ENCODE results near the gene CST4.
"Not testable (repeated sequence)": the region's sequence is repeated elsewhere in the genome, so short reads cannot be mapped to it uniquely, and the experiment has no call there.

Gene CST4, protein sequence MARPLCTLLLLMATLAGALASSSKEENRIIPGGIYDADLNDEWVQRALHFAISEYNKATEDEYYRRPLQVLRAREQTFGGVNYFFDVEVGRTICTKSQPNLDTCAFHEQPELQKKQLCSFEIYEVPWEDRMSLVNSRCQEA

DNA sequence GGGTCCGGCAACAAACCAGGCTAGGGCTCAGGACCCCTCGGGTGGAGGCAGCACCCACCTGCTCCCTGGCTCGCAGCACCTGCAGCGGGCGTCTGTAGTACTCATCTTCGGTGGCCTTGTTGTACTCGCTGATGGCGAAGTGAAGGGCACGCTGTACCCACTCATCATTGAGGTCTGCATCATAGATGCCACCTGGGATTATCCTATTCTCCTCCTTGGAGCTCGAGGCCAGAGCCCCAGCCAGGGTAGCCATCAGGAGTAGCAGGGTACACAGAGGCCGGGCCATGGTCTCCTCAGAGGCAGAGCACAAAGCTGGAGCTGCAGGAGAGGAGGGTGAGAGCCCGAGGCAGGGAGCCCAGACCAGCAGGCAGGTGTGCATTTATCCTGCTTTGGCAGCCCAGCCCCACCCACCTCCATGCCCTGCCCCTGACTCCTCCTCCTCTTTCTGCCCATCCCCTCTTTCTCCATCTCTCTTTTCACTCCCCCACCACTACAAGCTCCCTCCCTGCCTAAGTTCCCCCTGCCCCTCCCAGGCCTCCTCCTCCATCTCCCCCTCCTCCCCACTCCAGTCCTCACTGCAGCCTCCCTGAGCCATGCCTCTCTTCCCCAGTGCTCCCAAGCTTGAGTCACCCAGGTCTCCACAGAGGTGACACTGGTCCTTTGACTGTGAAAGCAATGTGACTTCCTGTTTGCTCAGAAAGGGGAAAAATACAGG, at the start of gene CST4:
Gene CST4, minus strand, starts transcription at position 355 of the 715 bp plus-strand sequence. Its CDS starts 69 bp downstream, at position 286.
- in situ Hi-C loops (cut with MboI; ENCODE audit: low sequenced_read_pairs) = not testable (repeated sequence)

DNA sequence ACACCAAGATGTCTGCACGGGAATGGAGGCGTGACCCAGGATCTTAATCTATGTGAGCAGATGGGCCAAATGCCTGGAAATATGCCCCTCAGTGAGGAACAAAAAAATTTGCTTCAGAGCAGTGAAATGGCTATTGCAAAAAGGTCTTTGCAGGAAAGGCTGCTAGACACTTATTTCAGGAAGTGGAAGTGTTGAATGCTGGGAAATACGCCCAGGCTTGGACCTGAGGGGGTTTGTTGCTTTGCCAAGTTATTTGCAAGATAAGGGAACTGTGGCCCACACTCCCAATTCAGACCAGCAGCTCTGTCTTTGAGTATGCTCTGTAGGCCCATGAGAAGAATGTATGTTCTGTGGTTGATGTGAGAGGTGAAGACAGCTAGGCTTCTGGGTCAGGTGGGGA, 46.6 kb upstream of the CST4 start:
- in situ Hi-C loops (cut with MboI; ENCODE audit: low sequenced_read_pairs) = not testable (repeated sequence)

DNA sequence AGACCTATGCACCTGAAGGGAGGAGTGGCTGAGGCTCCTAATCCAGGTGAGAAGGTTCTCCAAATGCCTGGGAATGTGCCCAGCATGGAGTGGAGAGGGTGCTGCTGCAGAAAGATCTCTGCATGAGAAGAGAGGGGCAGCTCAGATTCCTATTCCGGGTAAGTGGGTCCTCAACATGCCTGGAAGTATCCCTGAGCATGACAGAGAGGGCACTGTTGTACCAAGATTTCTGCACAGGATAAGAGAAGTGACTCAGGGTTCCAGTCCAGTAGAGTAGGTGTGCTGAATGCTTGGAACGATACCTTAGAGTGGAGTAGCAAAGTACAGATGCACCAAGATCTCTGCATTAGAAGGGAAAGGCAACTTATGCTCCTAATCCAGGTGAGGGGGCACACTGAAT, 46.1 kb upstream of the CST4 start:
- in situ Hi-C loops (cut with MboI; ENCODE audit: low sequenced_read_pairs) = not testable (repeated sequence)

DNA sequence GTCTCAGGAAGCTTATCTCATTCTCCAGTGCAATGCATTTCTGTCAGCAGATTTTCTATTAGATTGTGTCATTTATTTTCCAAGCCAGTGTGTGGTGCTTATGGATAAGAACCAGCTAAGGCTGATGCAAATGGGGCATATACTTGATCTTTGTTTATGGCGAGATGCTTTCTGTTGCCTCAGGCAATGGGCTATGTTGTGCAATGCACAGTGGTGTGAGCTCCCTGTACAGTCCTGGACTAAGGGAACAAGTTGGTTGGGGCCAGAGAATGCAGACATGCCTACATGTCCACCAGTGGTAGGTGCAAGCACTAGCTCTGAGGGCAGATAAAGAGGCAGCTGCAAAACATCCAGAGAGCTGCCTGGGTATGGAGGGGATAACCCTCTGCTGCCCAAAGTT, 45.6 kb upstream of the CST4 start:
- in situ Hi-C loops (cut with MboI; ENCODE audit: low sequenced_read_pairs) = not testable (repeated sequence)

DNA sequence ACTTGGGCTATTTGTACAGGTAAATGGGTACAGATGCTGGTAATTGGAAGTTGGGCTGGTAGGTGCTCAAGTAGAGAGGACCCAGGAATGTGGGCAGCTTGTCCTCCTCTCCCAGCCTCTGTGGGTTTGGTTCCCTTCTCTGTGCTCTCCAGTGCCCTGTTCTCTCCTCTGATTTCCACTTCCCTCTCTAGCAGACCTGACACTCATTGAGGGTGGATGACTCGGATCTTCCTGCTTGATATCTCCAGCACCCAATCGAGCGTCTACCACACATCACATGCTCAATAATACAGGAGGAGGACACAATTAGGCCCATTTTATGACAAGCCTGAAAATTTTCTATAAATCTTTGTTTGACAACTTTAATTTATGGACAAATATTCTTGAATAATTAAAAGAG, 38.2 kb upstream of the CST4 start:
- in situ Hi-C loops (cut with MboI; ENCODE audit: low sequenced_read_pairs) = no loop called here

DNA sequence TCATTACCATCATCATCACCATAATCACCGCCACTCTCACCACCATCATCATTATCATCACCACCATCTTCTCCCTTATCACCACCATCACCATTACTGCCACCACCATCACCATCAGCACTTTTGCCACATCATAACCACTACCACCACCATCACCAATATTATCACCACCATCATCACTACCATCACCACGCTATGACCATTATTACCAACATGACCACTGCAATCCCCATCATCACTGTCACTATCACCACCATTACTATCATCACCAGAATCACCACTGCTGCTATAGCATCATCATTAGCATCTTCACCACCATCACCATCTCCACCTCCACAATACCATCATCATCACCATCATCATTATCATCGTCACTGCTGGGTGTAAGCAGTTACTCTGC, 36.3 kb upstream of the CST4 start:
- in situ Hi-C loops (cut with MboI; ENCODE audit: low sequenced_read_pairs) = no loop called here

DNA sequence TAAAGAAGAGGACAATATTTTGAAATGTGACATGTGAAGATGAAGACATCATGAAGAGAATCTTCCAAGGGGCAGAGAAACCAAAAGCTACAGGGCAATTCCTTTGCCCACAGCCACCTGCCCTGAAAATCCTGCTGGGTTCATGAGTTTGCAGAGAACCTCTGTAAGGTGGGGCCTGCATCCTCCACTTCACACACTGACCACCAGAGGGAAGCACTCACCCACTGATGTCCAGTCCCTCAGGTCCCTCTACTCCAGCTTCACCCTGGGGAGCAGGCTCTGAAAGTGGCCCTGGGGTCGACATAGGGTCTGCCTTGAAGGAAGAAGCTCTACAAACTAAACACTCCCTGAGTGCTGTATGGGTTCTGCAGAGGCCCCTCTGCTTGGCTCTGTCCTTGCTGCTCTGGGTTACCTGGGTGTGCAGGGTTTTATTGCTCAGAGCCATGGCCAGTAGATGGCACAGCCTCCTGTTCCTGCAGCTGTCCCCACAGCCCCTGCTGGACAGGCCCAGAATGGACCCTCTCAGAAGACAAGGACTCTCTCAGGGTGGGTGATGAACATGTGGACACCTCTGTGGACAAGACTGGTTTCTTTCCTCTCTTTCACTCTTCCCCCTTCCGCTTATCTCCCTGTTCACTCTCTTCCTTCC, 34.9 kb upstream of the CST4 start:
- in situ Hi-C loops (cut with MboI; ENCODE audit: low sequenced_read_pairs) = loop anchor here (25.0 kb wide), 1 partner anchor 89 kb away; no protein-coding TSS in a partner anchor

DNA sequence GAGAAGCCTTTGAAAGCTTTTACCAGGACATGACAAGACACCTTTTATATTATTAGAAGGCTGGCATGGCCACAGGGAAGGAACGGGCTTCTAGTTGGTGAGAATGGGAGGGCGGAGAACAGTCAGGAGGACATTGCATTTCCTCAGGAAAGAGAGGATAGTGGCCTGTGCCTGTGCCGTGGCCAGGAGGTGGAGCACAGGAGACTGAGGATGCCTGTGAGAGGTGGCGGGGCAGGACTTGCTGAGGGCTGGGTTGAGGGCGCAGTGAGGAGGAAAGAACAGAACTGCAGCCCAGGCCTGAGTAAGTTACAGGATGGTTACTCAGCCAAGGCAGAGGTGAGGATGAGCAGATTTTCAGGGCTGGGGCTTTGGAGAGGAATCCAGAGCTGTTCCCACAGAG, 34.0 kb upstream of the CST4 start:
- in situ Hi-C loops (cut with MboI; ENCODE audit: low sequenced_read_pairs) = loop anchor here (25.0 kb wide), 1 partner anchor 89 kb away; no protein-coding TSS in a partner anchor

DNA sequence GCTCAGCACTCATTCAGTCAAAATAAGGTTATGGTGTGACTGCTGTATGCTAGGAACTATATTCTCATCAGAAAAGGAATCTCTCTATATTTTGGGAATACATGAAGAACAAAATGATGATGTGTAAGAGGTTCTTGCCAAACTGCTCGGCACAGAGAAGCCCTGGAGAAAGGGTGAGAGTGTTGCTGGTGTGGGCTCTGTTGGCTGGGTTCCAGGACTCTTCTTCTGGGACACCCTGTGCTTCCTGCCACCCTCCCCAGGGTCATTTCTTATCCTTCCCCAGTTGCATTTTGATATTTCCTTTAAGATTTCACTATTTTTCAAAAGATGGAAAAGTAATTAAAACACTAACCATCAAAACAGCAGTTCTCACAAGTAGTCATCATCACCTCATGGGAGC, 33.1 kb upstream of the CST4 start:
- in situ Hi-C loops (cut with MboI; ENCODE audit: low sequenced_read_pairs) = loop anchor here (25.0 kb wide), 1 partner anchor 90 kb away; no protein-coding TSS in a partner anchor

DNA sequence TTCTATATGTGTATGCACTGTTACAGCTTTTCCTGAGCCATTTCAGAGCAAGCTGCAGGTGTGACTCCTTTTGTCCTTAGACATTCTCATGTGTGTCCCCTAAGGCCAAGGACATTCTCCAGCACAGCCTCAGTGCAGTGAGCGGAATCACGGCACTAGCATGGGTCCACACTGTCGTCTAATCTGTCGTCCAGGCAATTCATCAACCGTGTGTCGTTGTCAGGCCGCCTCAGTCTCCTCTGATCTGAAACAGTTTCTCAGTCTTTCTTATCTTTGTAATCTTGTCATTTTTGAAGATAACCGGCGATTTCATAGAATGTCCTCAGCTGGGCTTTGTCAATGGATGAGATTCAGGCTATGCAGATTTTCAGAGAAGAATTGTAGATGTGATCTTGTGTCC, 30.5 kb upstream of the CST4 start:
- in situ Hi-C loops (cut with MboI; ENCODE audit: low sequenced_read_pairs) = loop anchor here (25.0 kb wide), 1 partner anchor 93 kb away; no protein-coding TSS in a partner anchor

DNA sequence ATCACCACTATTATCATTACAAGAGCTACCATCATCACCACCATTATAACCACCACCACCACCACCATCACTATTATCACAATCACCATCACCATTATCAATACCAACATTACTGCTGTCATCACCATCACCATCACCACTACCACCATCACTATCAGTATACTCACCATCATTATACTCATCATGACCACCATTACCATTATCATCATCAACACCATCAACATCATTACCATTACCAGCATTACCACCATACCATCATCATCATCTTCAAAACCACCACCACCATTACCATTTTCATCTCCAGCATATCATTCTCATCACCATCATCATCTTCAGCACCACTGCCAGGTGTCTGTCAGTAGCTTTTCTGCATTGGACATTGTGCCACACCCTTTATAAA, 22.9 kb upstream of the CST4 start:
- in situ Hi-C loops (cut with MboI; ENCODE audit: low sequenced_read_pairs) = loop anchor here (25.0 kb wide), 1 partner anchor 101 kb away; no protein-coding TSS in a partner anchor

DNA sequence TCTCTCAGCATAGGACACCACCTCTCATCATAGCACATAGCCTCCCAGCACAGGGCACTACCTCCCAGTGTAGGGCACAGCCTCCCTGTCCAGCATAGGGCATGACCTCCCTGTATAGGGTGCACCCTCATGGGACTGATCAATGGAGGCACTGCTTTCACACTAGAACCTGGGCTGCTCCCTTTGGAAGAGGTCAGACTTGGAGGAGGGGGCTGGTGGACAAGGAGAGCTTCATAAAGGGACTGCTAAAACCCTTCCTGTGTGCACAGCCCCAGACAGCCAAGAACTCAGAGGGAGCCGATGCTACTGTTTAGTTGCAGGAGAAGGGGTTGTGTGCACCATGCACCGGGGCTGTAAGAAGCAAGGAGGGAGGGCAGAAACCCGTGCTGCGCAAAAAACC, 21.9 kb upstream of the CST4 start:
- in situ Hi-C loops (cut with MboI; ENCODE audit: low sequenced_read_pairs) = loop anchor here (25.0 kb wide), 1 partner anchor 102 kb away; no protein-coding TSS in a partner anchor

DNA sequence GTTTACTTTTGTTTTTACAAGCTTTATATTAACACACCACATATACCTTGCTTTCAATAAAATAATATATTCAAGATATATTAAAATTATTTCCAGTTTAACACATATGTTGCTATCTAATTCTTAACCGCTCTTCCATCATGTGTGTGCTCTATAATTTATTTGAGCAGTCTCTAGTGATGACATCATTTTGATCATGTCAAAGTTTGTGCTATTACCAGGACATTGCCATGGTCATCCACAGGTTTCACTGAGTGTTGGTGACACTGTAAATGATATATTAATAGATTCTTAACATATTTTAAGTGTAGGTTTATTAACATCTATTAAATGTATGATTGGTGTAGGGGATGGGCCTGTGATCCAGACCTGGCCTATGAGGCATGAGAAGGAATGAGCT, 17.1 kb upstream of the CST4 start:
- in situ Hi-C loops (cut with MboI; ENCODE audit: low sequenced_read_pairs) = loop anchor here (25.0 kb wide), 1 partner anchor 106 kb away; no protein-coding TSS in a partner anchor

DNA sequence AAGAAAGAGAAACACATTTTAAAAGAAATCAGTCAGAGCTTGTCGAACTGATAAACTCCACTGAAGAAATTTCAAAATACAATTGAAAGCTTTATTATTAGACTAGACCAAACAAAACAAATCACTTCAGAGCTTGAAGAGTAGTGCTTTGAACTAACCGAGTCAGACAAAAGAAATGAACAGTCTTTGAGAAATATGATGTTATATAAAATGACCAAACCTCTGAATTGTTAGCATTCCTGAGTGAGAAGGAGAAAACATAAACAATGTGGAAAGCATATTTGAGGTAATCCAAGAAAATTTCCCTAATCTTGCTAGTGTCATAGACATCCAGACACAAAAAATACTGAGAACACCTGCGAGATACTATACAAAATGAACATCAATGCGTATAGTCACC, 13.2 kb upstream of the CST4 start:
- in situ Hi-C loops (cut with MboI; ENCODE audit: low sequenced_read_pairs) = loop anchor here (25.0 kb wide), 1 partner anchor 110 kb away; no protein-coding TSS in a partner anchor

DNA sequence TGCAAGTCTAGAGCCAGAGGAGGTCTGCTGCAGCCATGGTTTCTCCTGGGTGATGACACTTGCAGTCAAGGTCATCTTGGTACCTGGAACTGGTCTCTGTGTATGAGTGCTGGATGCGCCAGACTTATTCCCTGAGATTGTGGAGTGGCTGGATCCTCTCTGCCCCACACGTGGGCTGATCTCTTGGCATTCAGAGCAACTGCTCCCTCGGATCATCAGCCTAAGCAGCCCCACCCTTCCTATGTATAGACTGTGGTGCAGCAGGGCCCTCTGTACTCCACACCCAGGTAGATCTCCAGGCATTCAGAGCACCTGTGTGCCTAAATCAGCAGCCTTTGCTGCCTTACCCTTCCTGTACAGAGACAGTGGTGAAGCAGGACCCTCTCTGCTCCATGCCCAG, 12.1 kb upstream of the CST4 start:
- in situ Hi-C loops (cut with MboI; ENCODE audit: low sequenced_read_pairs) = loop anchor here (25.0 kb wide), 1 partner anchor 111 kb away; no protein-coding TSS in a partner anchor

DNA sequence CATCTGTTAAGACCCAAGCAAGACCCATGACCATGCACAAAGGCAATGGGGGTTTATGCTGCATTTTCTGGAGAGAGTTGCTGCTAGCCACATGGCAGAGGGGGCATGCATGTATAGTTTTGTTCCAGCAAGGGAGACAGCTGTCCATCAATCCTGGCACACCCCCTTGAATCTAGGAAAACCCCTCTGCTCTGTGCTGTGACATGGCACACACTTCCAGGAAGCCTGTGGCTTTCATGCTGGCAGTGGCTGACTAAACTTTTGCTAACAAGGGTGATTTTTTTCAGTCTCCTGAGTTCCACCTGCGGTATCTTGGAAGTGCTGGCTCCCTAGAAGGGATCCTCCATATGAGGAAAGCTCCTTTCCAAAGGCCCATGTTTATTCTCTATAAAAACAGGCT, 9.1 kb upstream of the CST4 start:
- in situ Hi-C loops (cut with MboI; ENCODE audit: low sequenced_read_pairs) = no loop called here

DNA sequence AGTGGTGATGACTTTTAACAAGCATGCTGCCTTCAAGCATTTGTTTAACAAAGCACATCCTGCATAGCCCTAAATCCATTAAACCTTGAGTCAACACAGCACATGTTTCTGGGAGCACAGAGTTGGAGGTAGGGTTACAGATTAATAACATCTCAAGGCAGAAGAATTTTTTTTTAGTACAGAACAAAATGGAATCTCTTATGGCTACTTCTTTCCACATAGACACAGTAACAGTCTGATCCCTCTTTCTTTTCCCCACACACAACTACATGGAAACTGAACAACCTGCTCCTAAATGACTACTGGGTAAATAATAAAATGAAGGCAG, 6.2 kb upstream of the CST4 start:
- in situ Hi-C loops (cut with MboI; ENCODE audit: low sequenced_read_pairs) = not testable (repeated sequence)

DNA sequence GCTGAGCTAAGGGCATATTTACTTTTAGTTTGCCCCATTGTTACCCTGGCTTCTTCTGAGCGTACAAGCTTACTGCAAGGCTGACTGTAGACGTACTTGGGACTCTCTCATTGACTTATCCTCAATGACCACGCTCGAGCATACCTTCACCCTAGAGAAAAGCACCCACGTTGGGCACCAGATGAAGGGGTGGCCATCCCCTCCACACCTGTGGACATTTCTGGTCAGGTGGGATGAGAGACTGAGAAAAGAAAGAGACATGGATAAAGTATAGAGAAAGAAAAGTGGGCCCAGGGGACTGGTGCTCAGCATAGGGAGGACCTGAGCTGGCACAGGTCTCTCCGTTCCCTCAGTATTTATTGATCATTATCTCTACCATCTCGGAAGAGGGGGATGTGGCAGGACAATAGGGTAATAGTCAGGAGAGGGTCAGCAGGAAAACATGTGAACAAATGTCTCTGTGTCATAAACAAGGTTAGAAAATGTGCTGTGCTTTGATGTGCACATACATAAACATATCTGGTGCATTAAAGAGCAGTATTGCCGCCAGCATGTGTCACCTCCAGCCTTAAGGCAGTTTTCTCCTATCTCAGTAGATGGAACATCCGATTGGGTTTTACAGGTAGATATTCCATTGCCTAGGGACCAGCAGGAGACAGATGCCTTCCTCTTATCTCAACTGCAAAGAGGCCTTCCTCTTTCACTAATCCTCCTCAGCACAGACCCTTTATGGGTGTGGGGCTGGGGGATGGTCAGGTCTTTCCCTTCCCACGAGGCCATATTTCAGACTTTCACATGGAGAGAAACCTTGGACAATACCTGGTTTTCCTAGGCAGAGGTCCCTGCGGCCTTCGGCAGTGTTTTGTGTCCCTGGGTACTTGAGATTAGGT, 5.6 kb upstream of the CST4 start:
- in situ Hi-C loops (cut with MboI; ENCODE audit: low sequenced_read_pairs) = not testable (repeated sequence)

DNA sequence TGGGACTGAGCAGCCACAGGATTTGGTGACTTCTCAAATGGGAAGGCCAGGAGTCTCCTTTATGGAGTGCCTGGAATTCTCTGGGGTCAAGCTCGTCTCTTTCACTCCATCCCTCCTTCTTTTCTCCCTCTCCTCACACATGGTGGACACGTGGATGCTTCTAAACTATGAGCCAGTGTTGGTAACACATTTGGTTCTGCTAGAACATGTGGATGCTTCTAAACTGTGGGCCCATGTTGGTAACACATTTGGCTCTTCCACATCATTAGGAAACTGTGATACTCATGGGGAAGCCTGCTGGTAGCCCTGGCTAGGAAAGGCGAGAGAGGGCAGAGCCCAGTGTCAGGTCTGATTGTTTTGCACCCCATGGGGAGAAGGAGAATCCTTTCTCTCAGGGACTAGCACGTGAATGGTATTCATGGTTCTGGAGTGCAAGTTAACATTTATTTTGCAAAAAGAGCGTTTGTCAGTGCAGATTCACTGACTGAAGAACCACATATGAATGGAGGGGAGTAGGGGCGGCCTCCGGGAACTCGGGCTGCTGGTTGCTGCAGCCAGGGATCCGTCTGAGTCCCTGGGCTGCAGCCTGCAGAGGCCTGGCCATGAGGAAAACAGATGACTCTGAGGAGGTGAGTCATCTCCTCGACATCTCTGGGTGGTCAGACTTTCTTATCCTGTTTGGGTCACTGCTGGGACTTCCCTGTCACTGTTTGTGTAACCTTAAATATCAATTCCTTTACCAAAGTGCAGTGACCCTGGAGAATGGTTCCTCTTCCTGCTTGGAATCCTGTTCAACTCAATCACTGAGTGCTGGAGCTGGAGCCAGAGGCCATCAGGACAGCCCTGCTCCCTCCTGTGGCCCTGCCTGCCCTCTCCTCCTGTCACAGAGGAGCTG, 4.1 kb upstream of the CST4 start:
- in situ Hi-C loops (cut with MboI; ENCODE audit: low sequenced_read_pairs) = not testable (repeated sequence)

DNA sequence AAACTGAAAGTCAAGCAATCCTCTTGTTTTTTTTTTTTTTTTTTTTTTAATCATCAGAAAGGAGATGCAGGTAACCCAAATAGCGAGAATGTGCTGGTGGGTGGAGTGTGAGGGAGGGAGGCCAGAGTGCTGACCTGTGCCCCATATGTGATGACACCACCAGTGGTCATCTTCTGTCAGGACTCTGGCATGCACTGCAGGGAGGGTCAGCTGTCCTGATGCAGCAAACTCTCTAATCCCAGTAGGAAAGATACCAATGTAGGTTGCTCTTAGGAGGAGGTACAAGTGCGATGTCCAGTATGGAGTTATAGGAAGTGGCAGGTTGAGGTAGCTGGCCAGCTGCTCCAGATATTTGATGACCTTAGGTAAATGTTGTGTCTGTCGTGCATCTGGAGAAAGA, 2.8 kb upstream of the CST4 start:
- in situ Hi-C loops (cut with MboI; ENCODE audit: low sequenced_read_pairs) = no loop called here
